LNCAP (cell line): ENCODE data around the gene TREH.

ENCODE experiments used
- CTCF ChIP-seq: fragments of 450-650 bp; IDR thresholded peaks from 2 replicates; pipeline ENCODE4 v1.5.1; 2017; ENCODE audit warnings: mild to moderate bottlenecking

The TREH gene

GRCh38 chr11:118663902-118664301, 15.5 kb downstream of the TREH start:
- TF ChIP-seq CTCF, result no peak

- TF ChIP-seq CTCF, result no peak
Measured at GRCh38 chr11:118663381-118663780, 16.1 kb downstream of the TREH start.

- TF ChIP-seq CTCF, result no peak
Measured at GRCh38 chr11:118662401-118663271, 16.8 kb downstream of the TREH start.

GRCh38 chr11:118661425-118662301, 17.8 kb downstream of the TREH start:
- no peak for TF ChIP-seq CTCF

- no peak for TF ChIP-seq CTCF
Measured at GRCh38 chr11:118660681-118661424, 18.6 kb downstream of the TREH start.

- no peak for TF ChIP-seq CTCF
Measured at GRCh38 chr11:118659953-118660680, 19.3 kb downstream of the TREH start.
